Left ventricle myocardium superior (tissue), 1 donor: Measurements from ENCODE around the gene PPP1R12C. TPM values are rescaled to one million over a fixed set of nuclear protein-coding genes. Genes with fewer than 3 reads are reported as not detected.
A peak's percentile ranks its signal among the peaks of the same experiment; 100 is the strongest.

Source experiments
- ATAC-seq: fragments of 200-7000 bp; cut with Tn5 transposase; one replicate; pipeline ENCODE4 v1.9.1; 2020; ENCODE audit warnings: mild to moderate bottlenecking, moderate library complexity
- DNase-seq: peaks from one replicate; pipeline ENCODE4 v3.0.0-alpha.2; 2020
- intact Hi-C: fragments of 100-400 bp; cut with micrococcal nuclease; formaldehyde crosslinking; loops from one replicate; pipeline ENCODE4 v1.11.0; 2022
- total RNA-seq: library from RNA; stranded (reverse); fragmentation: NEBNext Ultra II Directional; extraction: Animal tissue kit (Norgen Biotek cat#: 25700); gene quantifications from one replicate; pipeline ENCODE4 v1.2.1, GENCODE V29; 2021
- donor health status: DM: no; HTN: yes; CAD: no; lungs with severe emphysema.

The PPP1R12C gene
- total RNA-seq, 1 donor from 2014 or later: 141 TPM

- DNase-seq (no peak), ATAC-seq (no peak)
- intact Hi-C loops: no loop called here
Observed at GRCh38 chr19:55095260-55096060, 22.0 kb downstream of the PPP1R12C start.

GRCh38 chr19:55094456-55095259, 22.8 kb downstream of the PPP1R12C start:
- ATAC-seq (no peak), DNase-seq (no peak)
- intact Hi-C loops: no loop called here

GRCh38 chr19:55092423-55093318, 24.8 kb downstream of the PPP1R12C start:
- no peak for ATAC-seq

GRCh38 chr19:55091955-55092354, 25.5 kb downstream of the PPP1R12C start:
- DNase-seq (no peak), ATAC-seq (no peak)
- intact Hi-C loops: no loop called here

More at GRCh38 chr19:55092423-55093318, 24.8 kb downstream of the PPP1R12C start:
- DNase-seq: no peak
- intact Hi-C loops: no loop called here

- intact Hi-C loops: no loop called here
- no peak for ATAC-seq
- DNase-seq: no peak
Observed at GRCh38 chr19:55091126-55091910, 26.1 kb downstream of the PPP1R12C start.

GRCh38 chr19:55090564-55090963, 26.9 kb downstream of the PPP1R12C start:
- no peak for DNase-seq
- intact Hi-C loops: no loop called here
- no peak for ATAC-seq

GRCh38 chr19:55089342-55089944, 28.0 kb downstream of the PPP1R12C start:
- intact Hi-C loops: no loop called here
- ATAC-seq (no peak), DNase-seq (no peak)

GRCh38 chr19:55088543-55089341, 28.7 kb downstream of the PPP1R12C start:
- intact Hi-C loops: no loop called here
- ATAC-seq (peak; percentile 21), DNase-seq (peak; percentile 88)

GRCh38 chr19:55088021-55088451, 29.4 kb downstream of the PPP1R12C start:
- ATAC-seq (no peak), DNase-seq (no peak)
- intact Hi-C loops: no loop called here

- intact Hi-C loops: no loop called here
- no peak for DNase-seq
- peak; percentile 26 for ATAC-seq
Observed at GRCh38 chr19:55087542-55087901, 29.9 kb downstream of the PPP1R12C start.

- intact Hi-C loops: no loop called here
- peak; percentile 87 for ATAC-seq
Observed at GRCh38 chr19:55086730-55087541, 30.5 kb downstream of the PPP1R12C start.

GRCh38 chr19:55085923-55086715, 31.3 kb downstream of the PPP1R12C start:
- intact Hi-C loops: no loop called here
- ATAC-seq (no peak), DNase-seq (no peak)

More at GRCh38 chr19:55086730-55087541, 30.5 kb downstream of the PPP1R12C start:
- DNase-seq: peak; percentile 97

GRCh38 chr19:55084416-55084815, 33.0 kb downstream of the PPP1R12C start:
- ATAC-seq: no peak
- intact Hi-C loops: no loop called here
- no peak for DNase-seq

- ATAC-seq: no peak
- intact Hi-C loops: no loop called here
- DNase-seq: no peak
Observed at GRCh38 chr19:55083004-55083850, 34.2 kb downstream of the PPP1R12C start.
